Measurements from ENCODE around the gene HTT-AS. TPM values are rescaled to one million over a fixed set of nuclear protein-coding genes. Genes with fewer than 3 reads are reported as not detected.

Gene HTT-AS
- total RNA-seq, 4 donors from 2014 or later: not detected

GRCh38 chr4:3036131-3036952 lies 38.0 kb downstream of the HTT-AS start:
- 78% methylated on average over 6 of the region's 21 CpGs; no CpG with 5 or more reads in 1 of the 2 donors for whole genome bisulfite sequencing, 2 donors (ENCODE audit: low coverage in 1 of 2)

DNA sequence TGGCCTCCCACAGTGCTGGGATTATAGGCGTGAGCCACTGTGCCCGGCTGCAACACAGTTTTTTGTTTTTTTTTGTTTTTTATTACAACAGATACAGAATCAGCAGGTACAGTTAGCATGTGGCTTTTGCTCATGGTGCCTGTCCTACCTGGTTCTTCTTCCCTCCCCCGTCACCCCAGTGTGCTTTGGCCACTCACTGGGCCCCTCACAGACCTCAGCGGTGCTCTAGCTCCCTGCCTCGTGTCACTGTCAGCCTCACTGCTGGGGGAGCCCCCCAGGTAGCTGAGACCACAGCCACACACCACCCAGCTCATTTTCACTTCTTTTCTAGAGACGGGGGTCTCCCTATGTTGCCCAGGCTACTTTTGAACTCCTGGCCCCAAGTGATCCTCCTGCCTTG lies 38.7 kb downstream of the HTT-AS start:
- 79 to 87% methylated on average over 3 to 6 of the region's 6 CpGs for WGBS, 2 donors (ENCODE audit: low coverage in 1 of 2)
- no peaks in the 10 kb centered on the region for H3K9me3 ChIP-seq
- TF ChIP-seq POLR2A (IDR thresholded peaks at IDR 0.05) (no peak), POLR2AphosphoS5 (IDR thresholded peaks at IDR 0.05) (no peak), EP300 (IDR thresholded peaks at IDR 0.05) (no peak)
- TF ChIP-seq, protein P1, sequence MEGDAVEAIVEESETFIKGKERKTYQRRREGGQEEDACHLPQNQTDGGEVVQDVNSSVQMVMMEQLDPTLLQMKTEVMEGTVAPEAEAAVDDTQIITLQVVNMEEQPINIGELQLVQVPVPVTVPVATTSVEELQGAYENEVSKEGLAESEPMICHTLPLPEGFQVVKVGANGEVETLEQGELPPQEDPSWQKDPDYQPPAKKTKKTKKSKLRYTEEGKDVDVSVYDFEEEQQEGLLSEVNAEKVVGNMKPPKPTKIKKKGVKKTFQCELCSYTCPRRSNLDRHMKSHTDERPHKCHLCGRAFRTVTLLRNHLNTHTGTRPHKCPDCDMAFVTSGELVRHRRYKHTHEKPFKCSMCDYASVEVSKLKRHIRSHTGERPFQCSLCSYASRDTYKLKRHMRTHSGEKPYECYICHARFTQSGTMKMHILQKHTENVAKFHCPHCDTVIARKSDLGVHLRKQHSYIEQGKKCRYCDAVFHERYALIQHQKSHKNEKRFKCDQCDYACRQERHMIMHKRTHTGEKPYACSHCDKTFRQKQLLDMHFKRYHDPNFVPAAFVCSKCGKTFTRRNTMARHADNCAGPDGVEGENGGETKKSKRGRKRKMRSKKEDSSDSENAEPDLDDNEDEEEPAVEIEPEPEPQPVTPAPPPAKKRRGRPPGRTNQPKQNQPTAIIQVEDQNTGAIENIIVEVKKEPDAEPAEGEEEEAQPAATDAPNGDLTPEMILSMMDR (IDR thresholded peaks at IDR 0.05): no peak
- no peak overlapping the region for H3K27ac ChIP-seq
- peaks cover 0 to 21% (median 0%) of the 10 kb centered on the region in 3 donors for H3K4me1 ChIP-seq
- no peak for ATAC-seq
- H3K4me3 ChIP-seq: no peak overlapping the region
- no peaks in the 10 kb centered on the region for H3K27me3 ChIP-seq
- no peaks in the 10 kb centered on the region for H3K36me3 ChIP-seq

More at GRCh38 chr4:3036131-3036952, 38.0 kb downstream of the HTT-AS start:
- no peak for ATAC-seq
- Histone ChIP-seq H3K4me3 (no peak overlapping the region), H3K36me3 (no peaks in the 10 kb centered on the region), H3K27ac (no peak overlapping the region), H3K9me3 (no peaks in the 10 kb centered on the region), H3K27me3 (peaks cover 4% of the 10 kb centered on the region), H3K4me1 (peaks cover 0 to 27% (median 3%) of the 10 kb centered on the region in 3 donors)
- TF ChIP-seq POLR2A (IDR thresholded peaks at IDR 0.05) (no peak), EP300 (IDR thresholded peaks at IDR 0.05) (no peak), POLR2AphosphoS5 (IDR thresholded peaks at IDR 0.05) (no peak)
- TF ChIP-seq, protein P1 (IDR thresholded peaks at IDR 0.05): no peak

DNA sequence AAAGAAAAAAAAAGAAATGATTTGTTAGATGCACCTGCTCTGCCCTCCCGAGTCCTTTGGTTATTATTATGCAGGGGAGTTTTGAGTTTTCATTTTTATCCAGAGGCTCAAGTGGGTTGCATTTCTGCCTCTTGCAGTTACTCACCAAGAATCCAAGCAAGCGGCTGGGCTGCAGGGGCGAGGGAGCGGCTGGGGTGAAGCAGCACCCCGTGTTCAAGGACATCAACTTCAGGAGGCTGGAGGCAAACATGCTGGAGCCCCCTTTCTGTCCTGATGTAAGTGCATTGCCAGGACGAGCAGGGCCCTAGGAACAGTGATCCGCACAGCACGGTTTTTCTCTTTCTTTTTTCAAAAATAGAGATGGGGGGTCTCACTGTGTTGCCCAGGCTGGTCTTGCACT lies 39.1 kb downstream of the HTT-AS start:
- Histone ChIP-seq H3K27me3 (no peaks in the 10 kb centered on the region), H3K27ac (no peak overlapping the region), H3K4me1 (peaks cover 0 to 21% (median 0%) of the 10 kb centered on the region in 3 donors), H3K9me3 (no peaks in the 10 kb centered on the region), H3K4me3 (no peak overlapping the region), H3K36me3 (no peaks in the 10 kb centered on the region)
- TF ChIP-seq EP300 (IDR thresholded peaks at IDR 0.05): no peak
- TF ChIP-seq, protein P1 (IDR thresholded peaks at IDR 0.05): no peak
- TF ChIP-seq POLR2A (IDR thresholded peaks at IDR 0.05): no peak
- no peak for TF ChIP-seq POLR2AphosphoS5 (IDR thresholded peaks at IDR 0.05)
- WGBS, 2 donors (ENCODE audit: low coverage in 1 of 2): 77 to 83% methylated on average over 5 to 6 of the region's 8 CpGs
- ATAC-seq: no peak

GRCh38 chr4:3034231-3034630 lies 40.1 kb downstream of the HTT-AS start:
- H3K4me1 ChIP-seq: peaks cover 0 to 21% (median 0%) of the 10 kb centered on the region in 3 donors
- no peak for ATAC-seq
- no peaks in the 10 kb centered on the region for H3K36me3 ChIP-seq
- no peak overlapping the region for H3K27ac ChIP-seq
- WGBS, 2 donors (ENCODE audit: low coverage in 1 of 2): 89 to 94% methylated on average over 5 to 6 of the region's 8 CpGs
- TF ChIP-seq, protein P1 (IDR thresholded peaks at IDR 0.05): no peak
- TF ChIP-seq EP300 (IDR thresholded peaks at IDR 0.05): no peak
- no peak for TF ChIP-seq POLR2AphosphoS5 (IDR thresholded peaks at IDR 0.05)
- TF ChIP-seq POLR2A (IDR thresholded peaks at IDR 0.05): no peak
- H3K9me3 ChIP-seq: no peaks in the 10 kb centered on the region
- no peaks in the 10 kb centered on the region for H3K27me3 ChIP-seq
- H3K4me3 ChIP-seq: no peak overlapping the region
